ENCODE data around the gene CEP44.
"Not testable (repeated sequence)": the region's sequence is repeated elsewhere in the genome, so short reads cannot be mapped to it uniquely, and the experiment has no call there.

The CEP44 gene

GRCh38 chr4:174320494-174321199 lies 36.9 kb downstream of the CEP44 start:
- no peak for DNase-seq (ENCODE audit: low read depth in 3 of 3, low spot score in 1 of 3)

GRCh38 chr4:174324236-174324635 lies 40.5 kb downstream of the CEP44 start:
- DNase-seq (ENCODE audit: low read depth in 3 of 3, low spot score in 1 of 3): no peak

- DNase-seq (ENCODE audit: low read depth in 3 of 3, low spot score in 1 of 3): no peak
Measured at GRCh38 chr4:174324725-174325124, 41.0 kb downstream of the CEP44 start.

- DNase-seq (ENCODE audit: low read depth in 3 of 3, low spot score in 1 of 3): no peak
Measured at GRCh38 chr4:174332741-174333493, 49.2 kb downstream of the CEP44 start.

GRCh38 chr4:174334628-174335027 lies 50.9 kb downstream of the CEP44 start:
- DNase-seq (ENCODE audit: low read depth in 3 of 3, low spot score in 1 of 3): no peak

GRCh38 chr4:174340714-174341113 lies 57.0 kb downstream of the CEP44 start:
- no peak for DNase-seq (ENCODE audit: low read depth in 3 of 3, low spot score in 1 of 3)

GRCh38 chr4:174349156-174349555 lies 65.4 kb downstream of the CEP44 start:
- no peak for DNase-seq (ENCODE audit: low read depth in 3 of 3, low spot score in 1 of 3)

GRCh38 chr4:174352061-174352819 lies 68.5 kb downstream of the CEP44 start:
- DNase-seq (ENCODE audit: low read depth in 3 of 3, low spot score in 1 of 3): no peak

- no peak for DNase-seq (ENCODE audit: low read depth in 3 of 3, low spot score in 1 of 3)
Measured at GRCh38 chr4:174357321-174357720, 73.6 kb downstream of the CEP44 start.

- no peak for DNase-seq (ENCODE audit: low read depth in 3 of 3, low spot score in 1 of 3)
Measured at GRCh38 chr4:174358410-174358809, 74.7 kb downstream of the CEP44 start.

GRCh38 chr4:174358829-174359228 lies 75.1 kb downstream of the CEP44 start:
- DNase-seq (ENCODE audit: low read depth in 3 of 3, low spot score in 1 of 3): no peak

- DNase-seq (ENCODE audit: low read depth in 3 of 3, low spot score in 1 of 3): no peak
Measured at GRCh38 chr4:174362340-174362739, 78.6 kb downstream of the CEP44 start.

GRCh38 chr4:174363782-174364181 lies 80.1 kb downstream of the CEP44 start:
- DNase-seq (ENCODE audit: low read depth in 3 of 3, low spot score in 1 of 3): not testable (repeated sequence)

- DNase-seq (ENCODE audit: low read depth in 3 of 3, low spot score in 1 of 3): no peak
Measured at GRCh38 chr4:174365018-174365587, 81.4 kb downstream of the CEP44 start.

GRCh38 chr4:174369985-174370384 lies 86.3 kb downstream of the CEP44 start:
- DNase-seq (ENCODE audit: low read depth in 3 of 3, low spot score in 1 of 3): no peak

GRCh38 chr4:174373821-174374220 lies 90.1 kb downstream of the CEP44 start:
- no peak for DNase-seq (ENCODE audit: low read depth in 3 of 3, low spot score in 1 of 3)

- DNase-seq (ENCODE audit: low read depth in 3 of 3, low spot score in 1 of 3): no peak
Measured at GRCh38 chr4:174375422-174375821, 91.7 kb downstream of the CEP44 start.

GRCh38 chr4:174377613-174378012 lies 93.9 kb downstream of the CEP44 start:
- no peak for DNase-seq (ENCODE audit: low read depth in 3 of 3, low spot score in 1 of 3)

GRCh38 chr4:174378951-174379350 lies 95.2 kb downstream of the CEP44 start:
- no peak for DNase-seq (ENCODE audit: low read depth in 3 of 3, low spot score in 1 of 3)

- not testable (repeated sequence) for DNase-seq (ENCODE audit: low read depth in 3 of 3, low spot score in 1 of 3)
Measured at GRCh38 chr4:174380206-174380605, 96.5 kb downstream of the CEP44 start.

GRCh38 chr4:174380699-174381439 lies 97.2 kb downstream of the CEP44 start:
- DNase-seq (ENCODE audit: low read depth in 3 of 3, low spot score in 1 of 3): no peak

Data from stimulated activated CD4-positive, alpha-beta T cell treated with anti-CD3 and anti-CD28 coated beads, TNF-alpha, amount 100 ng/mL, for 1 hour (primary cell).